ENCODE results near the gene THY1. TPM values are rescaled to one million over a fixed set of nuclear protein-coding genes. Genes with fewer than 3 reads are reported as not detected.

THY1 gene
- total RNA-seq (2021; ENCODE audit: unreplicated experiment) (13.7 TPM), Bru-seq, nascent RNA (percentile 38 among the genes with signal in this experiment), BruChase-seq, experiment 1, labeled RNA remaining after a 2-hour chase (percentile 43 among the genes with signal in this experiment), BruChase-seq, experiment 2, labeled RNA remaining after a 6-hour chase (percentile 57 among the genes with signal in this experiment)
- polyA plus RNA-seq (2012; ENCODE audit: insufficient read length) = 24.3 TPM
- long read RNA-seq, transcript THY1-201 (4 exons, 3,556 nt) = major isoform, 20 of 32 reads
- long read RNA-seq, partial matches to known transcripts = 3 of 32 reads
- long read RNA-seq, other reads (novel, unspliced or antisense) = 7 of 32 reads

DNA sequence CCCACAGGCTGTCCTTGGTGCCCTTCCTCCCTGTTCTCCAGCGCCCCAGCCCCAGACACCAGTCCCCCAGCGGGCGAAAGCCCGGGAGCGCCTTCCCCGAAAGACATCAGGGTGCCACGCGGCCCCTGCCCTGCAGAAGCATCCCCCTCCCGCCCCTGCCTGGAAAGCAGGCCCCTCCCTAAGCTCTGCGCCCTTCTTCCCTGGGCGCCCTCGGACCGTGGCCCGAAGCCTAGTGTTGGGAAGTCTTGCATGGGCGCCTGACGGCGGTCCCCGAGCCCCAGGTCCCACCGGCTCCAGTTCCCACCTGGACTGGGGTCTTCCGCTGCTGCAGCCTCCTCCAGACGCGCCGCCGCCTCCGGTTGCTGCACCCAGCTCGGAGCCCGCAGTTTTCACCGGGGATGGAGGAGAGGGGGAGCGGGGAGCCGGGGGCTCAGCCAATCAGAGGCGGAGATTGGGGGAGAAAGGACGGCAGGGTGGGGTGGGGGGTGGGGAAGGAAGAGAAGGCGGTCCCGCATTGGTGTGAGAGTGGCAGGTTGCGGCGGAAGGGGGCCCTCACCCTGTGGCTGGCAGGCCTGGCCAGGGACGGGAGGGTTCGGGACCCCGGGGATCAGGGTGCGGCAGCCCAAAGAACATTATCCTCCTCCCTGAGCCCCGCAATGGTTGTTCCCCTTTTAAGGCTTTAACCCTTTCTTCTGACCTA, at the start of gene THY1:
THY1 (minus strand) TSS at position 364 of the 700 bp plus-strand sequence. CDS start 2,267 bp downstream, outside the sequence.
- intact Hi-C loops (cut with micrococcal nuclease; ENCODE audit: unreplicated experiment) = no loop called here
- TF ChIP-seq, protein P1, sequence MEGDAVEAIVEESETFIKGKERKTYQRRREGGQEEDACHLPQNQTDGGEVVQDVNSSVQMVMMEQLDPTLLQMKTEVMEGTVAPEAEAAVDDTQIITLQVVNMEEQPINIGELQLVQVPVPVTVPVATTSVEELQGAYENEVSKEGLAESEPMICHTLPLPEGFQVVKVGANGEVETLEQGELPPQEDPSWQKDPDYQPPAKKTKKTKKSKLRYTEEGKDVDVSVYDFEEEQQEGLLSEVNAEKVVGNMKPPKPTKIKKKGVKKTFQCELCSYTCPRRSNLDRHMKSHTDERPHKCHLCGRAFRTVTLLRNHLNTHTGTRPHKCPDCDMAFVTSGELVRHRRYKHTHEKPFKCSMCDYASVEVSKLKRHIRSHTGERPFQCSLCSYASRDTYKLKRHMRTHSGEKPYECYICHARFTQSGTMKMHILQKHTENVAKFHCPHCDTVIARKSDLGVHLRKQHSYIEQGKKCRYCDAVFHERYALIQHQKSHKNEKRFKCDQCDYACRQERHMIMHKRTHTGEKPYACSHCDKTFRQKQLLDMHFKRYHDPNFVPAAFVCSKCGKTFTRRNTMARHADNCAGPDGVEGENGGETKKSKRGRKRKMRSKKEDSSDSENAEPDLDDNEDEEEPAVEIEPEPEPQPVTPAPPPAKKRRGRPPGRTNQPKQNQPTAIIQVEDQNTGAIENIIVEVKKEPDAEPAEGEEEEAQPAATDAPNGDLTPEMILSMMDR (IDR thresholded peaks at IDR 0.05) = no peak
- no peak for TF ChIP-seq REST (IDR thresholded peaks at IDR 0.05; ENCODE audit: insufficient read depth in 1 of 2, low read depth in 2 of 2, low read length in 1 of 2)
- TF ChIP-seq POLR2AphosphoS5 (IDR thresholded peaks at IDR 0.05; ENCODE audit: low read depth, low read length) = no peak
- no peak for TF ChIP-seq SIN3A (IDR thresholded peaks at IDR 0.05; ENCODE audit: borderline replicate concordance, insufficient read depth, low read depth, low read length)
- TF ChIP-seq TCF7L2 (IDR thresholded peaks at IDR 0.05; ENCODE audit: low read depth, low read length) = no peak
- Histone ChIP-seq H3K4me3 (ENCODE audit: low read depth in 2 of 2, low read length in 2 of 2) (peak within 1 kb of the TSS; percentile 51 to 55), H3K27me3 (ENCODE audit: control insufficient read depth, insufficient read depth, low read length) (peaks cover 5% of the 10 kb centered on the region), H3K27ac (ENCODE audit: low read length) (no peak within 1 kb of the TSS), H3K9me3 (ENCODE audit: control insufficient read depth, insufficient read depth, low read depth, low read length) (no peaks in the 10 kb centered on the region), H3K36me3 (ENCODE audit: control insufficient read depth, insufficient read depth, low read length) (no peaks in the 10 kb centered on the region), H3K4me1 (ENCODE audit: control insufficient read depth, insufficient read depth, low read length) (peaks cover 10% of the 10 kb centered on the region; the same call in 1 of the 2 replicates)
- in situ Hi-C loops (cut with HindIII; ENCODE audit: low pct_unique_long_range_greater_than_20kb, low sequenced_read_pairs) = no loop called here
- BruUV-seq (replicated peaks) = no TSS peak
- DNase-seq (ENCODE audit: low read depth, low spot score) (no peak), ATAC-seq (peak; percentile 24)
- CTCF ChIA-PET = interaction anchor here (0.7 kb wide), 1 partner anchor 19 kb away, joined by 13 read pairs; no protein-coding TSS in a partner anchor
- POLR2A ChIA-PET = interaction anchor here (0.7 kb wide), 1 partner anchor 47 kb away, joined by 17 read pairs; no protein-coding TSS in a partner anchor

- ATAC-seq = no peak
- POLR2A ChIA-PET = interaction anchor here (0.6 kb wide), 1 partner anchor 59 kb away, joined by 9 read pairs; no protein-coding TSS in a partner anchor
- intact Hi-C loops (cut with micrococcal nuclease; ENCODE audit: unreplicated experiment) (loop anchor here (5.0 kb wide), 1 partner anchor 90 kb away; the partner anchor contains the start of gene USP2), in situ Hi-C loops (cut with HindIII; ENCODE audit: low pct_unique_long_range_greater_than_20kb, low sequenced_read_pairs) (no loop called here)
- H3K9me3 ChIP-seq (ENCODE audit: control insufficient read depth, insufficient read depth, low read depth, low read length) = no peaks in the 10 kb centered on the region
- BruUV-seq (replicated peaks) = no TSS peak
- H3K4me1 ChIP-seq (ENCODE audit: control insufficient read depth, insufficient read depth, low read length) = no peaks in the 10 kb centered on the region
- no peak overlapping the region for H3K4me3 ChIP-seq (ENCODE audit: low read depth in 2 of 2, low read length in 2 of 2)
- no peaks in the 10 kb centered on the region for H3K27me3 ChIP-seq (ENCODE audit: control insufficient read depth, insufficient read depth, low read length)
- no peak overlapping the region for H3K27ac ChIP-seq (ENCODE audit: low read length)
- DNase-seq (ENCODE audit: low read depth, low spot score) = no peak
- H3K36me3 ChIP-seq (ENCODE audit: control insufficient read depth, insufficient read depth, low read length) = no peaks in the 10 kb centered on the region
- CTCF ChIA-PET = interaction anchor here (0.6 kb wide), 1 partner anchor 95 kb away, joined by 7 read pairs; no protein-coding TSS in a partner anchor
- TF ChIP-seq POLR2AphosphoS5 (IDR thresholded peaks at IDR 0.05; ENCODE audit: low read depth, low read length) = no peak
- TF ChIP-seq SIN3A (IDR thresholded peaks at IDR 0.05; ENCODE audit: borderline replicate concordance, insufficient read depth, low read depth, low read length) = no peak
- TF ChIP-seq REST (IDR thresholded peaks at IDR 0.05; ENCODE audit: insufficient read depth in 1 of 2, low read depth in 2 of 2, low read length in 1 of 2) = no peak
- TF ChIP-seq TCF7L2 (IDR thresholded peaks at IDR 0.05; ENCODE audit: low read depth, low read length) = no peak
- TF ChIP-seq, protein P1 (IDR thresholded peaks at IDR 0.05) = no peak
Observed at GRCh38 chr11:119472186-119472855, 49.3 kb upstream of the THY1 start.
